Measurements from ENCODE around the gene IL20RA. TPM values are rescaled to one million over a fixed set of nuclear protein-coding genes. Genes with fewer than 3 reads are reported as not detected.

Gene IL20RA
- total RNA-seq, 1 donor from 2014 or later = 10.1 TPM

GRCh38 chr6:137043710-137044365 lies 927 bp downstream of the IL20RA start:
- intact Hi-C loops (cut with micrococcal nuclease) = no loop called here
- peak; percentile 21 for DNase-seq
- Histone ChIP-seq H3K4me3 (peak overlapping the region; percentile 85), H3K27ac (replicated peaks) (peak overlapping the region; percentile 51), H3K36me3 (no peaks in the 10 kb centered on the region), H3K4me1 (peaks cover 14% of the 10 kb centered on the region), H3K27me3 (ENCODE audit: low read depth) (peaks cover 41% of the 10 kb centered on the region), H3K9me3 (replicated peaks) (peaks cover 7% of the 10 kb centered on the region)
- no peak for TF ChIP-seq CTCF (IDR thresholded peaks at IDR 0.05; ENCODE audit: borderline replicate concordance)

DNA sequence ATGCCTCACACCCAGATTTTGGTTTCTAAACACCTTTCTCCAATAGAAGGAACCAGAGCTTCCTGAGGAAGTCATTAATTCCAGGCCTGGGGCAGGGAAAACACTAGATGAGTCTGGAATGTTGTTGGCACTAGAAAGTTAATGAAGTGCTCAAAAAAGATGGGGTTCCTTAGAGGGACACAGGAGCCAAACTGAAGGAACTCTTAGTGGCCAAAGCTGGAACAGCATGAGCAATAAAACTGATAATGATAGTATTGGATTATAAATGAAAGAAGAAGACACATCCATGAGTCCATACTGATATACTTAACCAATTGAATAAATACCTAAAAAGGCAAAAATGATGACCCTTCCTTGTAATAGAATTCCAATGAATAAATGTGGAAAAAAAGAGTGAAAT lies 4.4 kb downstream of the IL20RA start:
- no peak for TF ChIP-seq CTCF (IDR thresholded peaks at IDR 0.05; ENCODE audit: borderline replicate concordance)
- H3K36me3 ChIP-seq = no peaks in the 10 kb centered on the region
- no peak for DNase-seq
- H3K4me1 ChIP-seq = peaks cover 20% of the 10 kb centered on the region
- peaks cover 7% of the 10 kb centered on the region for H3K9me3 ChIP-seq (replicated peaks)
- H3K4me3 ChIP-seq = no peak overlapping the region
- intact Hi-C loops (cut with micrococcal nuclease) = no loop called here
- H3K27me3 ChIP-seq (ENCODE audit: low read depth) = peaks cover 41% of the 10 kb centered on the region
- no peak overlapping the region for H3K27ac ChIP-seq (replicated peaks)

- Histone ChIP-seq H3K9me3 (replicated peaks) (peaks cover 7% of the 10 kb centered on the region), H3K36me3 (no peaks in the 10 kb centered on the region), H3K27me3 (ENCODE audit: low read depth) (peaks cover 33% of the 10 kb centered on the region), H3K27ac (replicated peaks) (no peak overlapping the region), H3K4me3 (no peak overlapping the region), H3K4me1 (peaks cover 12% of the 10 kb centered on the region)
- intact Hi-C loops (cut with micrococcal nuclease) = no loop called here
- DNase-seq = no peak
- no peak for TF ChIP-seq CTCF (IDR thresholded peaks at IDR 0.05; ENCODE audit: borderline replicate concordance)
Measured at GRCh38 chr6:137039010-137039409, 5.8 kb downstream of the IL20RA start.

DNA sequence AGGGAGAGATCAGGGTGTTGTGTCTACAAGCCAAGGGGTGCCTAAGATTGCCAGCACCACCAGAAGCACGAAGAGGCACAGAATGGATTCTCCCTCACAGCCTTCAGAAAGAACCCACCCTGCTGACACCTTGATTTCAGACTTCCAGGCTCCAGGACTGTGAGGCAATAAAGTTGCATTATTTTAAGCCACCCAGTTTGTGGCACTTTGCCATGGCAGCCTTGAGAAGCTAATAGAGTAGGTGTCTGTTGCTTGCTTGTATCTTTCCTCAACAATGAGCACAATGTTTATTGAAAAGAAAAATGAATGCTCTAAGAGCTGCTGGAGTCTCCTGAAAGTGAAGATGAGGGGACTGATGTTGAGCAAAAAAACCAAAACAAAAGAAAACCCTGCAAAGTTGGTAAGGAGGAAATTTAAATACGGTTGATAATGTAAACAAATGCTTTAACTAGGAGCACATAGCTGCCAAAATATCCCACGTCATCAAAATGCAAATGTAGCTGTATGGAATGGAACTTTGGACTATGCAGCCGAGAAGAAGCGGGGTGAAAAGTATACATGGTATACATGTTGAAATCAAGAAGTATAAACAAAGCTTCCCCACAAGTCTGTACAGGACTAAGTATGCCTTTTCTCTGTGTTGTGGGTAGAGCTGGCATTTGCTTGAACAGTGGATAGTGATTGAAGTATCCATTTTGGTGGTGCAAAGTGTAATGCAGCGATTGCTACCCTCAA lies 8.0 kb downstream of the IL20RA start:
- Histone ChIP-seq H3K36me3 (no peaks in the 10 kb centered on the region), H3K9me3 (replicated peaks) (peaks cover 7% of the 10 kb centered on the region), H3K27ac (replicated peaks) (no peak overlapping the region), H3K27me3 (ENCODE audit: low read depth) (peaks cover 14% of the 10 kb centered on the region), H3K4me1 (peaks cover 6% of the 10 kb centered on the region), H3K4me3 (no peak overlapping the region)
- no peak for TF ChIP-seq CTCF (IDR thresholded peaks at IDR 0.05; ENCODE audit: borderline replicate concordance)
- no peak for DNase-seq
- intact Hi-C loops (cut with micrococcal nuclease) = no loop called here

GRCh38 chr6:137033828-137034227 lies 10.9 kb downstream of the IL20RA start:
- Histone ChIP-seq H3K27ac (replicated peaks) (no peak overlapping the region), H3K4me1 (peaks cover 6% of the 10 kb centered on the region), H3K27me3 (ENCODE audit: low read depth) (peaks cover 8% of the 10 kb centered on the region), H3K4me3 (no peak overlapping the region), H3K36me3 (no peaks in the 10 kb centered on the region), H3K9me3 (replicated peaks) (no peaks in the 10 kb centered on the region)
- no peak for DNase-seq
- intact Hi-C loops (cut with micrococcal nuclease) = no loop called here
- TF ChIP-seq CTCF (IDR thresholded peaks at IDR 0.05; ENCODE audit: borderline replicate concordance) = no peak
